H9 (cell line): ENCODE results near the gene UNC5A. TPM values are rescaled to one million over a fixed set of nuclear protein-coding genes. Genes with fewer than 3 reads are reported as not detected.

Source experiments
- DNase-seq: peaks from one replicate; pipeline ENCODE4 v3.0.0-alpha.2; 2017
- H2AFZ ChIP-seq: one replicate; pipeline ENCODE4 v1.6.1; 2013; ENCODE audit warnings: mild to moderate bottlenecking, low read length, control low read depth, moderate library complexity
- H2AK5ac ChIP-seq: 2 replicates; pipeline ENCODE4 v1.6.1; 2013; ENCODE audit warnings: low read length, control low read depth, mixed read lengths; ENCODE audit not compliant: insufficient read length
- H2BK120ac ChIP-seq: one replicate; pipeline ENCODE4 v1.6.1; 2013; ENCODE audit warnings: low read depth, mild to moderate bottlenecking, low read length, control low read depth, inconsistent platforms; ENCODE audit not compliant: poor library complexity, severe bottlenecking
- H2BK12ac ChIP-seq: 2 replicates; pipeline ENCODE4 v1.6.1; 2013; ENCODE audit warnings: low read length, control low read depth, mixed read lengths, low read depth; ENCODE audit not compliant: insufficient read length
- H2BK15ac ChIP-seq: 2 replicates; pipeline ENCODE4 v1.6.1; 2013; ENCODE audit warnings: low read depth, low read length, control low read depth
- H2BK20ac ChIP-seq: one replicate; pipeline ENCODE4 v1.6.1; 2013; ENCODE audit warnings: low read depth, mild to moderate bottlenecking, low read length, control low read depth, inconsistent platforms; ENCODE audit not compliant: poor library complexity, severe bottlenecking
- H2BK5ac ChIP-seq: 2 replicates; pipeline ENCODE4 v1.6.1; 2013; ENCODE audit warnings: low read length, control low read depth, mixed read lengths; ENCODE audit not compliant: insufficient read length
- H3K14ac ChIP-seq: 2 replicates; pipeline ENCODE4 v1.6.1; 2013; ENCODE audit warnings: low read length, control low read depth; ENCODE audit not compliant: insufficient read depth
- H3K18ac ChIP-seq: 2 replicates; pipeline ENCODE4 v1.6.1; 2013; ENCODE audit warnings: low read depth, mild to moderate bottlenecking, mixed read lengths, low read length, control low read depth; ENCODE audit not compliant: insufficient read length
- H3K23ac ChIP-seq: 2 replicates; pipeline ENCODE4 v1.6.1; 2013; ENCODE audit warnings: low read length, control low read depth, mixed read lengths, low read depth; ENCODE audit not compliant: insufficient read length
- H3K23me2 ChIP-seq: 2 replicates; pipeline ENCODE4 v1.6.1; 2013; ENCODE audit warnings: low read depth, mild to moderate bottlenecking, mixed read lengths, low read length, control low read depth; ENCODE audit not compliant: insufficient read length, poor library complexity, severe bottlenecking
- H3K27ac ChIP-seq: 2 replicates; pipeline ENCODE4 v1.5.1; 2013; ENCODE audit warnings: low read length, control low read depth, mixed read lengths, low read depth; ENCODE audit not compliant: insufficient read length
- H3K27me3 ChIP-seq: 2 replicates; pipeline ENCODE4 v1.6.1; 2013; ENCODE audit warnings: low read length, control low read depth, inconsistent platforms; ENCODE audit not compliant: insufficient read depth
- H3K4ac ChIP-seq: 2 replicates; pipeline ENCODE4 v1.6.1; 2013; ENCODE audit warnings: low read depth, mild to moderate bottlenecking, control low read depth, inconsistent platforms, low read length, moderate library complexity
- H3K4me1 ChIP-seq: 2 replicates; pipeline ENCODE4 v1.6.1; 2013; ENCODE audit warnings: low read length, control low read depth, inconsistent platforms; ENCODE audit not compliant: insufficient read depth
- H3K4me2 ChIP-seq: 2 replicates; pipeline ENCODE4 v1.6.1; 2013; ENCODE audit warnings: low read length, control low read depth, mixed read lengths; ENCODE audit not compliant: insufficient read length, insufficient read depth
- H3K56ac ChIP-seq: 2 replicates; pipeline ENCODE4 v1.6.1; 2013; ENCODE audit warnings: low read depth, mild to moderate bottlenecking, mixed read lengths, low read length, control low read depth; ENCODE audit not compliant: insufficient read length
- H3K79me1 ChIP-seq: 2 replicates; pipeline ENCODE4 v1.6.1; 2013; ENCODE audit warnings: low read depth, mild to moderate bottlenecking, moderate library complexity, low read length, control low read depth, inconsistent platforms; ENCODE audit not compliant: insufficient read depth, poor library complexity, severe bottlenecking
- H3K79me2 ChIP-seq: 2 replicates; pipeline ENCODE4 v1.6.1; 2013; ENCODE audit warnings: low read length, control low read depth, inconsistent platforms; ENCODE audit not compliant: insufficient read depth
- H3K9ac ChIP-seq: 2 replicates; pipeline ENCODE4 v1.6.1; 2013; ENCODE audit warnings: low read length, control low read depth, mixed read lengths; ENCODE audit not compliant: insufficient read length; ENCODE audit errors: extremely low read depth
- H3K9me3 ChIP-seq: one replicate; pipeline ENCODE4 v1.6.1; 2013; ENCODE audit warnings: low read depth, low read length, inconsistent platforms; ENCODE audit not compliant: control insufficient read depth
- H3T11ph ChIP-seq: one replicate; pipeline ENCODE4 v1.6.1; 2013; ENCODE audit warnings: mild to moderate bottlenecking, low read length, control low read depth, inconsistent platforms
- H4K20me1 ChIP-seq: one replicate; pipeline ENCODE4 v1.6.1; 2013; ENCODE audit not compliant: control insufficient read depth, insufficient read length, insufficient read depth
- H4K5ac ChIP-seq: 2 replicates; pipeline ENCODE4 v1.6.1; 2013; ENCODE audit warnings: low read depth, mild to moderate bottlenecking, mixed read lengths, low read length, control low read depth; ENCODE audit not compliant: insufficient read length
- H4K8ac ChIP-seq: replicated peaks from 2 replicates; pipeline ENCODE4 v1.6.1; 2013; ENCODE audit warnings: low read length, control low read depth, mixed read lengths, low read depth; ENCODE audit not compliant: insufficient read length
- H4K91ac ChIP-seq: 2 replicates; pipeline ENCODE4 v1.6.1; 2013; ENCODE audit warnings: low read depth, mild to moderate bottlenecking, moderate library complexity, mixed read lengths, low read length, control low read depth; ENCODE audit not compliant: insufficient read length
- H3K27ac Mint-ChIP-seq, 3 experiments: 2 replicates in 2 of 3; 3 replicates in 1 of 3; pipeline ENCODE4 v1.8.0; 2020 to 2021; ENCODE audit warnings: mixed read lengths in 3 of 3, mild to moderate bottlenecking in 1 of 3, moderate library complexity in 1 of 3
- H3K27me3 Mint-ChIP-seq: 2 replicates; pipeline ENCODE4 v1.8.0; 2021; ENCODE audit warnings: low read depth, mild to moderate bottlenecking, moderate library complexity, mixed read lengths
- H3K36me3 Mint-ChIP-seq, 3 experiments: 2 replicates in 2 of 3; 3 replicates in 1 of 3; pipeline ENCODE4 v1.8.0; 2020 to 2021; ENCODE audit warnings: low read depth in 3 of 3, mixed read lengths in 3 of 3; ENCODE audit not compliant: insufficient read depth in 1 of 3
- H3K4me1 Mint-ChIP-seq, 2 experiments: 2 replicates each; pipeline ENCODE4 v1.8.0; 2020; ENCODE audit warnings: mixed read lengths in 2 of 2
- H3K4me3 Mint-ChIP-seq, 2 experiments: 2 replicates in 1 of 2; 3 replicates in 1 of 2; pipeline ENCODE4 v1.8.0; 2020 to 2021; ENCODE audit warnings: mild to moderate bottlenecking in 2 of 2, mixed read lengths in 2 of 2, moderate library complexity in 1 of 2
- H3K9me3 Mint-ChIP-seq, 2 experiments: 2 replicates in 1 of 2; 3 replicates in 1 of 2; pipeline ENCODE4 v1.8.0; 2020; ENCODE audit warnings: mild to moderate bottlenecking in 2 of 2, mixed read lengths in 2 of 2, moderate library complexity in 1 of 2
- WGBS: extraction: QIAGEN DNeasy Blood & Tissue Kit; methylation state at CpG from one replicate; pipeline ENCODE4 v1.1.7; 2013; ENCODE audit warnings: missing lambda C conversion rate, low lambda C conversion rate, mixed read lengths; ENCODE audit not compliant: insufficient read length; ENCODE audit errors: extremely low coverage; 5-methylcytosine and 5-hydroxymethylcytosine counted together
- total RNA-seq: library from RNA; stranded (reverse); gene quantifications from 2 replicates; pipeline ENCODE4 v1.2.1, GENCODE V29; 2021
- TF ChIP-seq, protein P1 (sequence below): fragments of 200-600 bp; sonication (generic); conservative IDR thresholded peaks from 3 replicates; pipeline ENCODE4 v1.8.0; 2021; ENCODE audit warnings: antibody characterized with exemption, mild to moderate bottlenecking

UNC5A gene
- total RNA-seq, 1 experiment from 2014 or later = 4.4 TPM

DNA sequence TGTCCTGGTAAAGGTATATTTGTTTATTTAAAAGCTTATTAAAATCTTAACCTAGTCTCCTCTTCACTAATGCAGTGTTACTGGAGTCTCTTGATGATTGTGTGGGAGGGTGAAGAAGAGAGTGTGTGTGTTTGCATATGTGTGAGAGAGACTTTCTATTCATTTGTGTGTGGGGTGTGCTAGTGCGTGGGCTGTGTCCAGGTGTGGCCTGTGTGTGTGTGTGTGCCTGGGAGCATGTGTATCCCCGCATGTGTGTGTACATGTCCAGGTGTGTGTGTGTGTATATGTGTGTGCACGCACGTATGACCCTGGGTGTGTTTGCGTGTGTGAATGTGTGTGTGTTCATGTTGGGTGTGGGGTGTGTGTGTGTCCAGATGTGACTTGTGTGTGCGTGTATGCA is 10.3 kb upstream of the UNC5A start:
- TF ChIP-seq, protein P1, sequence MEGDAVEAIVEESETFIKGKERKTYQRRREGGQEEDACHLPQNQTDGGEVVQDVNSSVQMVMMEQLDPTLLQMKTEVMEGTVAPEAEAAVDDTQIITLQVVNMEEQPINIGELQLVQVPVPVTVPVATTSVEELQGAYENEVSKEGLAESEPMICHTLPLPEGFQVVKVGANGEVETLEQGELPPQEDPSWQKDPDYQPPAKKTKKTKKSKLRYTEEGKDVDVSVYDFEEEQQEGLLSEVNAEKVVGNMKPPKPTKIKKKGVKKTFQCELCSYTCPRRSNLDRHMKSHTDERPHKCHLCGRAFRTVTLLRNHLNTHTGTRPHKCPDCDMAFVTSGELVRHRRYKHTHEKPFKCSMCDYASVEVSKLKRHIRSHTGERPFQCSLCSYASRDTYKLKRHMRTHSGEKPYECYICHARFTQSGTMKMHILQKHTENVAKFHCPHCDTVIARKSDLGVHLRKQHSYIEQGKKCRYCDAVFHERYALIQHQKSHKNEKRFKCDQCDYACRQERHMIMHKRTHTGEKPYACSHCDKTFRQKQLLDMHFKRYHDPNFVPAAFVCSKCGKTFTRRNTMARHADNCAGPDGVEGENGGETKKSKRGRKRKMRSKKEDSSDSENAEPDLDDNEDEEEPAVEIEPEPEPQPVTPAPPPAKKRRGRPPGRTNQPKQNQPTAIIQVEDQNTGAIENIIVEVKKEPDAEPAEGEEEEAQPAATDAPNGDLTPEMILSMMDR = no peak
- Histone ChIP-seq H3K23ac (no peak overlapping the region), H3K9me3 (no peaks in the 10 kb centered on the region), H3K79me1 (no peaks in the 10 kb centered on the region), H2BK5ac (no peak overlapping the region), H3K4ac (no peak overlapping the region), H3K27me3 (no peaks in the 10 kb centered on the region), H3K9ac (no peak overlapping the region), H4K91ac (no peak overlapping the region), H2AFZ (no peak overlapping the region), H3K4me2 (no peak overlapping the region), H3T11ph (no peak overlapping the region), H4K5ac (no peak overlapping the region), H3K4me1 (no peaks in the 10 kb centered on the region), H4K8ac (no peak overlapping the region), H3K56ac (no peak overlapping the region), H3K27ac (no peak overlapping the region), H4K20me1 (no peaks in the 10 kb centered on the region), H2BK120ac (no peak overlapping the region), H3K14ac (no peak overlapping the region), H2AK5ac (no peak overlapping the region), H2BK15ac (no peak overlapping the region), H2BK20ac (no peak overlapping the region), H3K18ac (no peak overlapping the region), H2BK12ac (no peak overlapping the region), H3K23me2 (no peaks in the 10 kb centered on the region), H3K79me2 (no peaks in the 10 kb centered on the region)
- Mint-ChIP-seq H3K27me3 (peaks cover 26% of the 10 kb centered on the region), H3K27ac (no peak overlapping the region), H3K9me3 (no peaks in the 10 kb centered on the region; a peak in 2 of 5 replicates), H3K4me1 (peaks cover 20 to 21% of the 10 kb centered on the region in 2 experiments), H3K4me3 (no peak overlapping the region), H3K36me3 (no peaks in the 10 kb centered on the region)
- WGBS = no CpG with 5 or more reads among the region's 6 CpGs
- DNase-seq = no peak
